UCSD-AML1 (cell line): Measurements from ENCODE around the gene KCNJ18.
"Not testable (repeated sequence)": the region's sequence is repeated elsewhere in the genome, so short reads cannot be mapped to it uniquely, and the experiment has no call there.

Experiments
- DNase-seq: peaks from one replicate; lab custom pipeline; 2025; ENCODE audit not compliant: unreplicated experiment; lab: John Stamatoyannopoulos, UW

KCNJ18 gene

GRCh38 chr17:21751111-21751510 lies 58.8 kb downstream of the KCNJ18 start:
- DNase-seq: not testable (repeated sequence)
